HG02885 (cell line): ENCODE data around the gene C12orf57.

Experiments
- ATAC-seq: cut with Tn5 transposase; IDR thresholded peaks from one replicate; pipeline ENCODE4 v1.9.1; 2021; ENCODE audit warnings: mild to moderate bottlenecking; ENCODE audit not compliant: unreplicated experiment, poor library complexity

Gene C12orf57

GRCh38 chr12:6981152-6982052 lies 37.6 kb downstream of the C12orf57 start:
- ATAC-seq = no peak

- ATAC-seq = no peak
Observed at GRCh38 chr12:6982532-6982931, 38.7 kb downstream of the C12orf57 start.

DNA sequence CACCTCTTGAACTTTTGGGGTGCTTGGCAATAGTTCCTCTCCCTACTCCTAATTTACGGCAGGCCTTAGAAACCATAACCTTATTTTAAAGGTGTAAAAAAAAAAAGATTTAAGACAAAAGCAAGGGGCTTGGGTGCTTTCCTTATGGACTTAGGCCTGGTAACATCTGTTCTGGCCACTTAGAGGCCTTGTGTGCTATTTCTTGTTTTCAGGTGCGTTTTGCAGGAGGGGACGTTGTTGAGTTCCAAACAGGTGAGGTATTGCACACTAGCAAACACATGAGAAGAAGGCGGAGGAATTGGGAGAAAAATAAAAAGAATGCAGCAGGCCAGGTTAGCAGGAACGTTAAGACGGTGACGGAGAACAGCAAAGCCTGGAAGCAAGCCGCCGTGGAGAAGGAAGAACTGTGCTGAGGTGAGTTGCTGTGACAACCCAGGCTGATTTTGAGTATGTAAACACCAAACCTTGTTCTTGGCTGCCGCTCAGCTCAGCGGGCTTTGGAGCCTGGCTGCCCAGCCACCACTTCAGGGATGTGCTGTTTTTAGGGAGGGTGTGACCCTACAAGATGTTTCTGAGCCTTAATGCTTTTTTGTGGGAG lies 44.2 kb downstream of the C12orf57 start:
- no peak for ATAC-seq
